ENCODE data around the gene TP53RK. TPM values are rescaled to one million over a fixed set of nuclear protein-coding genes. Genes with fewer than 3 reads are reported as not detected.

The TP53RK gene
- total and polyA plus RNA-seq, 2 of the 13 experiments (the other 11 are each of a cell fraction or from before 2014, with no cell fraction given): 12.9 to 25.5 TPM

- no peak; the same call in none of the 2 replicates for TF ChIP-seq ZNF276 (CRISPR knock-in tag; IDR thresholded peaks at IDR 0.05; ENCODE audit: low read depth)
- TF ChIP-seq ZNF572 (CRISPR knock-in tag; IDR thresholded peaks at IDR 0.05): 0 out of 2 replicates have a peak, but pooled peaks have one; percentile 4
- TF ChIP-seq TOPORS (CRISPR knock-in tag; IDR thresholded peaks at IDR 0.05): peak; percentile 94
- TF ChIP-seq ZNF407 (CRISPR knock-in tag; IDR thresholded peaks at IDR 0.05; ENCODE audit: not compliant biosample characterization): peak; percentile 61
- no peak for TF ChIP-seq BRCA1 (CRISPR knock-in tag; IDR thresholded peaks at IDR 0.05)
- no peak; the same call in 1 of the 2 replicates for TF ChIP-seq ZBTB26 (CRISPR knock-in tag; IDR thresholded peaks at IDR 0.05; ENCODE audit: borderline replicate concordance)
- TF ChIP-seq POLR2A (IDR thresholded peaks at IDR 0.05; ENCODE audit: insufficient read depth in 1 of 2, low read depth in 2 of 2, low read length in 2 of 2): peak; percentile 92 to 96
- TF ChIP-seq HOXA9 (CRISPR knock-in tag; IDR thresholded peaks at IDR 0.05; ENCODE audit: borderline replicate concordance): 0 out of 2 replicates have a peak, but pooled peaks have one; percentile 18
- TF ChIP-seq HNRNPLL (IDR thresholded peaks at IDR 0.05; ENCODE audit: low read depth, low read length, poor library complexity, severe bottlenecking): peak; percentile 91
- peak; percentile 78; the same call in 1 of the 2 replicates for TF ChIP-seq ZNF251 (CRISPR knock-in tag; IDR thresholded peaks at IDR 0.05)
- TF ChIP-seq ZNF20 (CRISPR knock-in tag; IDR thresholded peaks at IDR 0.05): 0 out of 2 replicates have a peak, but pooled peaks have one; percentile 41
- TF ChIP-seq TFDP1 (CRISPR knock-in tag; IDR thresholded peaks at IDR 0.05; ENCODE audit: borderline replicate concordance): no peak; the same call in 1 of the 2 replicates
- peak; percentile 69 for TF ChIP-seq MED1 (CRISPR knock-in tag; IDR thresholded peaks at IDR 0.05)
- 0 out of 2 replicates have a peak, but pooled peaks have one; percentile 84 for TF ChIP-seq CC2D1A (CRISPR knock-in tag; IDR thresholded peaks at IDR 0.05)
These were observed 37.9 kb downstream of the TP53RK start, which contains the start of gene SLC13A3 (continued) for GRCh38 chr20:46651091-46651962.

Measured in HepG2 (cell line).